HG03469 (cell line): ENCODE measurements around the gene CNIH2.
"Not testable (repeated sequence)": the region's sequence is repeated elsewhere in the genome, so short reads cannot be mapped to it uniquely, and the experiment has no call there.

ENCODE experiments used
- ATAC-seq: cut with Tn5 transposase; IDR thresholded peaks from one replicate; pipeline ENCODE4 v1.9.1; 2021; ENCODE audit warnings: mild to moderate bottlenecking, moderate library complexity, moderate number of reproducible peaks; ENCODE audit not compliant: unreplicated experiment

Gene CNIH2

GRCh38 chr11:66313321-66314185, 35.6 kb downstream of the CNIH2 start:
- ATAC-seq = no peak

- ATAC-seq = no peak
These were observed 36.2 kb downstream of the CNIH2 start for GRCh38 chr11:66314186-66314501.

- no peak for ATAC-seq
These were observed 36.9 kb downstream of the CNIH2 start for GRCh38 chr11:66314561-66315497.

- ATAC-seq = no peak
These were observed 37.5 kb downstream of the CNIH2 start for GRCh38 chr11:66315498-66315885.

- ATAC-seq = no peak
These were observed 38.2 kb downstream of the CNIH2 start for GRCh38 chr11:66315921-66316811.

GRCh38 chr11:66316849-66317251, 38.9 kb downstream of the CNIH2 start, which contains the start of gene CD248:
Gene CD248 (minus strand): TSS chr11:66317044. CDS start chr11:66317027, 17 bp downstream.
- ATAC-seq = no peak

GRCh38 chr11:66317322-66317722, 39.3 kb downstream of the CNIH2 start:
- no peak for ATAC-seq

GRCh38 chr11:66317723-66318599, 40.0 kb downstream of the CNIH2 start:
- no peak for ATAC-seq

GRCh38 chr11:66318600-66318970, 40.6 kb downstream of the CNIH2 start:
- ATAC-seq = no peak

- not testable (repeated sequence) for ATAC-seq
These were observed 42.3 kb downstream of the CNIH2 start for GRCh38 chr11:66320289-66320688.

- ATAC-seq = not testable (repeated sequence)
These were observed 42.8 kb downstream of the CNIH2 start for GRCh38 chr11:66320748-66321147.

GRCh38 chr11:66321606-66322005, 43.6 kb downstream of the CNIH2 start:
- ATAC-seq = no peak

- ATAC-seq = no peak
These were observed 44.9 kb downstream of the CNIH2 start for GRCh38 chr11:66322732-66323427.

- ATAC-seq = no peak
These were observed 45.7 kb downstream of the CNIH2 start for GRCh38 chr11:66323684-66324083.

GRCh38 chr11:66324664-66325063, 46.7 kb downstream of the CNIH2 start:
- no peak for ATAC-seq

GRCh38 chr11:66325263-66325671, 47.3 kb downstream of the CNIH2 start:
- ATAC-seq = no peak

- no peak for ATAC-seq
These were observed 48.5 kb downstream of the CNIH2 start for GRCh38 chr11:66326261-66327111.
